Measurements from ENCODE around the gene ANKRD53.
"Not testable (repeated sequence)": the region's sequence is repeated elsewhere in the genome, so short reads cannot be mapped to it uniquely, and the experiment has no call there.

ANKRD53 gene

GRCh38 chr2:70994009-70994698 is 15.7 kb downstream of the ANKRD53 start:
- peaks cover 27% of the 10 kb centered on the region for H4K20me1 ChIP-seq (ENCODE audit: insufficient read depth, low read length, poor library complexity, severe bottlenecking)
- H3K27me3 ChIP-seq (ENCODE audit: insufficient read depth, low read length, poor library complexity, severe bottlenecking), result no peaks in the 10 kb centered on the region
- H3K9ac ChIP-seq (ENCODE audit: low read depth, low read length, poor library complexity, severe bottlenecking), result peak overlapping the region; percentile 87
- no peaks in the 10 kb centered on the region for H3K9me3 ChIP-seq (ENCODE audit: insufficient read depth, low read depth, low read length)
- H3K4me1 ChIP-seq (ENCODE audit: insufficient read depth, low read length, poor library complexity, severe bottlenecking), result peaks cover 32% of the 10 kb centered on the region
- H2AFZ ChIP-seq (ENCODE audit: low read length), result peak overlapping the region; percentile 82
- TF ChIP-seq, protein P1, sequence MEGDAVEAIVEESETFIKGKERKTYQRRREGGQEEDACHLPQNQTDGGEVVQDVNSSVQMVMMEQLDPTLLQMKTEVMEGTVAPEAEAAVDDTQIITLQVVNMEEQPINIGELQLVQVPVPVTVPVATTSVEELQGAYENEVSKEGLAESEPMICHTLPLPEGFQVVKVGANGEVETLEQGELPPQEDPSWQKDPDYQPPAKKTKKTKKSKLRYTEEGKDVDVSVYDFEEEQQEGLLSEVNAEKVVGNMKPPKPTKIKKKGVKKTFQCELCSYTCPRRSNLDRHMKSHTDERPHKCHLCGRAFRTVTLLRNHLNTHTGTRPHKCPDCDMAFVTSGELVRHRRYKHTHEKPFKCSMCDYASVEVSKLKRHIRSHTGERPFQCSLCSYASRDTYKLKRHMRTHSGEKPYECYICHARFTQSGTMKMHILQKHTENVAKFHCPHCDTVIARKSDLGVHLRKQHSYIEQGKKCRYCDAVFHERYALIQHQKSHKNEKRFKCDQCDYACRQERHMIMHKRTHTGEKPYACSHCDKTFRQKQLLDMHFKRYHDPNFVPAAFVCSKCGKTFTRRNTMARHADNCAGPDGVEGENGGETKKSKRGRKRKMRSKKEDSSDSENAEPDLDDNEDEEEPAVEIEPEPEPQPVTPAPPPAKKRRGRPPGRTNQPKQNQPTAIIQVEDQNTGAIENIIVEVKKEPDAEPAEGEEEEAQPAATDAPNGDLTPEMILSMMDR (conservative IDR thresholded peaks at IDR 0.05; ENCODE audit: low read length), result no peak
- TF ChIP-seq EZH2phosphoT487 (IDR thresholded peaks at IDR 0.05; ENCODE audit: borderline replicate concordance), result no peak
- H3K4me2 ChIP-seq (ENCODE audit: low read depth, low read length, poor library complexity, severe bottlenecking), result peak overlapping the region; percentile 99
- peaks cover 45% of the 10 kb centered on the region for H3K79me2 ChIP-seq (ENCODE audit: insufficient read depth, low read length)
- peaks cover 23% of the 10 kb centered on the region; the same call in 1 of the 2 replicates for H3K36me3 ChIP-seq (ENCODE audit: insufficient read depth, low read length)
- H3K9me2 ChIP-seq (replicated peaks; ENCODE audit: low read depth, low read length), result no peaks in the 10 kb centered on the region
- H3K4me3 ChIP-seq (ENCODE audit: low read length, poor library complexity, severe bottlenecking), result peak overlapping the region; percentile 92
- no peaks in the 10 kb centered on the region for H3F3A ChIP-seq (ENCODE audit: low read depth)

GRCh38 chr2:70994699-70995425 is 16.4 kb downstream of the ANKRD53 start, which contains the start of gene TEX261:
TSS of gene TEX261 (minus strand) at chr2:70994873. CDS start at chr2:70994757, 116 bp downstream.
- H3K9ac ChIP-seq (ENCODE audit: low read depth, low read length, poor library complexity, severe bottlenecking), result peak within 1 kb of the TSS; percentile 87
- H3K4me2 ChIP-seq (ENCODE audit: low read depth, low read length, poor library complexity, severe bottlenecking), result peak within 1 kb of the TSS; percentile 99
- H3K79me2 ChIP-seq (ENCODE audit: insufficient read depth, low read length), result peaks cover 45% of the 10 kb centered on the region
- TF ChIP-seq, protein P1 (conservative IDR thresholded peaks at IDR 0.05; ENCODE audit: low read length), result peak; percentile 52
- no peak for TF ChIP-seq EZH2phosphoT487 (IDR thresholded peaks at IDR 0.05; ENCODE audit: borderline replicate concordance)
- H3K4me1 ChIP-seq (ENCODE audit: insufficient read depth, low read length, poor library complexity, severe bottlenecking), result peaks cover 39% of the 10 kb centered on the region
- no peaks in the 10 kb centered on the region for H3F3A ChIP-seq (ENCODE audit: low read depth)
- H3K9me2 ChIP-seq (replicated peaks; ENCODE audit: low read depth, low read length), result no peaks in the 10 kb centered on the region
- H3K9me3 ChIP-seq (ENCODE audit: insufficient read depth, low read depth, low read length), result no peaks in the 10 kb centered on the region
- H3K4me3 ChIP-seq (ENCODE audit: low read length, poor library complexity, severe bottlenecking), result peak within 1 kb of the TSS; percentile 92
- peaks cover 27% of the 10 kb centered on the region for H4K20me1 ChIP-seq (ENCODE audit: insufficient read depth, low read length, poor library complexity, severe bottlenecking)
- peaks cover 16% of the 10 kb centered on the region; the same call in 1 of the 2 replicates for H3K36me3 ChIP-seq (ENCODE audit: insufficient read depth, low read length)
- peak within 1 kb of the TSS; percentile 100 for H2AFZ ChIP-seq (ENCODE audit: low read length)
- no peaks in the 10 kb centered on the region for H3K27me3 ChIP-seq (ENCODE audit: insufficient read depth, low read length, poor library complexity, severe bottlenecking)

- H3K4me3 ChIP-seq (ENCODE audit: low read length, poor library complexity, severe bottlenecking), result peak overlapping the region; percentile 92
- peak overlapping the region; percentile 93 for H3K4me2 ChIP-seq (ENCODE audit: low read depth, low read length, poor library complexity, severe bottlenecking)
- peaks cover 41% of the 10 kb centered on the region for H3K79me2 ChIP-seq (ENCODE audit: insufficient read depth, low read length)
- no peaks in the 10 kb centered on the region for H3K9me3 ChIP-seq (ENCODE audit: insufficient read depth, low read depth, low read length)
- no peak for TF ChIP-seq EZH2phosphoT487 (IDR thresholded peaks at IDR 0.05; ENCODE audit: borderline replicate concordance)
- TF ChIP-seq, protein P1 (conservative IDR thresholded peaks at IDR 0.05; ENCODE audit: low read length), result peak; percentile 62
- H2AFZ ChIP-seq (ENCODE audit: low read length), result peak overlapping the region; percentile 100
- H3K27me3 ChIP-seq (ENCODE audit: insufficient read depth, low read length, poor library complexity, severe bottlenecking), result no peaks in the 10 kb centered on the region
- H3K9ac ChIP-seq (ENCODE audit: low read depth, low read length, poor library complexity, severe bottlenecking), result peak overlapping the region; percentile 75
- H3K9me2 ChIP-seq (replicated peaks; ENCODE audit: low read depth, low read length), result no peaks in the 10 kb centered on the region
- peaks cover 11% of the 10 kb centered on the region; the same call in 1 of the 2 replicates for H3K36me3 ChIP-seq (ENCODE audit: insufficient read depth, low read length)
- peaks cover 27% of the 10 kb centered on the region for H4K20me1 ChIP-seq (ENCODE audit: insufficient read depth, low read length, poor library complexity, severe bottlenecking)
- peaks cover 40% of the 10 kb centered on the region for H3K4me1 ChIP-seq (ENCODE audit: insufficient read depth, low read length, poor library complexity, severe bottlenecking)
- H3F3A ChIP-seq (ENCODE audit: low read depth), result no peaks in the 10 kb centered on the region
These were observed 16.9 kb downstream of the ANKRD53 start for GRCh38 chr2:70995426-70995729.

- not testable (repeated sequence) for H3K9me3 ChIP-seq (ENCODE audit: insufficient read depth, low read depth, low read length); H3F3A ChIP-seq (ENCODE audit: low read depth); H3K36me3 ChIP-seq (ENCODE audit: insufficient read depth, low read length); H3K79me2 ChIP-seq (ENCODE audit: insufficient read depth, low read length); H3K9me2 ChIP-seq (replicated peaks; ENCODE audit: low read depth, low read length); H3K9ac ChIP-seq (ENCODE audit: low read depth, low read length, poor library complexity, severe bottlenecking); H2AFZ ChIP-seq (ENCODE audit: low read length); H3K27me3 ChIP-seq (ENCODE audit: insufficient read depth, low read length, poor library complexity, severe bottlenecking); H3K4me3 ChIP-seq (ENCODE audit: low read length, poor library complexity, severe bottlenecking); H4K20me1 ChIP-seq (ENCODE audit: insufficient read depth, low read length, poor library complexity, severe bottlenecking)
- H3K4me2 ChIP-seq (ENCODE audit: low read depth, low read length, poor library complexity, severe bottlenecking), result peak overlapping the region; percentile 42
- peaks cover 26% of the 10 kb centered on the region for H3K4me1 ChIP-seq (ENCODE audit: insufficient read depth, low read length, poor library complexity, severe bottlenecking)
These were observed 20.5 kb downstream of the ANKRD53 start for GRCh38 chr2:70998885-70999284.

Data from Loucy (cell line).